Rectal smooth muscle tissue (tissue), 1 donor: ENCODE results near the gene COL26A1.
"Not testable (repeated sequence)": the region's sequence is repeated elsewhere in the genome, so short reads cannot be mapped to it uniquely, and the experiment has no call there.

Experiments used
- H3K27ac ChIP-seq: one replicate; pipeline ENCODE4 v1.7.0; 2013; ENCODE audit warnings: low read depth, low read length, inconsistent platforms
- H3K27me3 ChIP-seq: one replicate; pipeline ENCODE4 v1.7.0; 2013; ENCODE audit warnings: low read length; ENCODE audit not compliant: control insufficient read depth, insufficient read depth
- H3K36me3 ChIP-seq: one replicate; pipeline ENCODE4 v1.7.0; 2013; ENCODE audit warnings: low read length; ENCODE audit not compliant: control insufficient read depth, insufficient read depth
- H3K4me1 ChIP-seq: one replicate; pipeline ENCODE4 v1.7.0; 2013; ENCODE audit warnings: low read length; ENCODE audit not compliant: control insufficient read depth, insufficient read depth
- H3K4me3 ChIP-seq: one replicate; pipeline ENCODE4 v1.7.0; 2013; ENCODE audit warnings: low read length
- H3K9ac ChIP-seq: one replicate; pipeline ENCODE4 v1.7.0; 2013; ENCODE audit warnings: low read length

The COL26A1 gene

GRCh38 chr7:101362334-101363195, at the start of gene COL26A1:
Gene COL26A1, plus strand, starts transcription at chr7:101362875. Its CDS starts 158 bp downstream, at chr7:101363033.
- Histone ChIP-seq H3K9ac (no peak within 1 kb of the TSS), H3K4me3 (peak within 1 kb of the TSS; percentile 60), H3K27me3 (peaks cover 3% of the 10 kb centered on the region), H3K4me1 (no peaks in the 10 kb centered on the region), H3K36me3 (no peaks in the 10 kb centered on the region), H3K27ac (no peak within 1 kb of the TSS)

- Histone ChIP-seq H3K4me3 (no peak overlapping the region), H3K9ac (no peak overlapping the region), H3K36me3 (peaks cover 4% of the 10 kb centered on the region), H3K4me1 (no peaks in the 10 kb centered on the region), H3K27ac (no peak overlapping the region), H3K27me3 (no peaks in the 10 kb centered on the region)
These were observed 47.3 kb upstream of the COL26A1 start for GRCh38 chr7:101315336-101315735.

- H3K27ac ChIP-seq, result no peak overlapping the region
- H3K4me1 ChIP-seq, result no peaks in the 10 kb centered on the region
- peaks cover 4% of the 10 kb centered on the region for H3K36me3 ChIP-seq
- no peak overlapping the region for H3K9ac ChIP-seq
- no peaks in the 10 kb centered on the region for H3K27me3 ChIP-seq
- no peak overlapping the region for H3K4me3 ChIP-seq
These were observed 43.3 kb upstream of the COL26A1 start for GRCh38 chr7:101319401-101319800.

- Histone ChIP-seq H3K9ac (peak within 1 kb of the TSS; percentile 30), H3K27ac (peak within 1 kb of the TSS; percentile 74), H3K36me3 (no peaks in the 10 kb centered on the region), H3K4me3 (peak within 1 kb of the TSS; percentile 91), H3K27me3 (no peaks in the 10 kb centered on the region), H3K4me1 (no peaks in the 10 kb centered on the region)
These were observed 40.9 kb upstream of the COL26A1 start, which contains the start of gene IFT22 for GRCh38 chr7:101321491-101322401. Gene IFT22, minus strand, starts transcription at chr7:101321812. Its CDS starts 103 bp downstream, at chr7:101321709.

- Histone ChIP-seq H3K9ac (no peak overlapping the region), H3K4me3 (no peak overlapping the region), H3K27ac (no peak overlapping the region), H3K27me3 (no peaks in the 10 kb centered on the region), H3K4me1 (no peaks in the 10 kb centered on the region), H3K36me3 (no peaks in the 10 kb centered on the region)
These were observed 34.5 kb upstream of the COL26A1 start for GRCh38 chr7:101328159-101328558.

GRCh38 chr7:101330011-101330484, 32.6 kb upstream of the COL26A1 start:
- Histone ChIP-seq H3K27ac (no peak overlapping the region), H3K4me1 (no peaks in the 10 kb centered on the region), H3K9ac (no peak overlapping the region), H3K4me3 (no peak overlapping the region), H3K27me3 (no peaks in the 10 kb centered on the region), H3K36me3 (peaks cover 2% of the 10 kb centered on the region)

- H3K4me3 ChIP-seq, result no peak overlapping the region
- H3K36me3 ChIP-seq, result peaks cover 2% of the 10 kb centered on the region
- no peak overlapping the region for H3K9ac ChIP-seq
- H3K27me3 ChIP-seq, result no peaks in the 10 kb centered on the region
- no peak overlapping the region for H3K27ac ChIP-seq
- H3K4me1 ChIP-seq, result no peaks in the 10 kb centered on the region
These were observed 30.6 kb upstream of the COL26A1 start for GRCh38 chr7:101332026-101332425.

- Histone ChIP-seq H3K4me3 (no peak overlapping the region), H3K9ac (no peak overlapping the region), H3K27me3 (no peaks in the 10 kb centered on the region), H3K27ac (no peak overlapping the region), H3K4me1 (no peaks in the 10 kb centered on the region), H3K36me3 (peaks cover 2% of the 10 kb centered on the region)
These were observed 28.8 kb upstream of the COL26A1 start for GRCh38 chr7:101333912-101334311.

GRCh38 chr7:101340379-101340778, 22.3 kb upstream of the COL26A1 start:
- H3K36me3 ChIP-seq, result no peaks in the 10 kb centered on the region
- no peaks in the 10 kb centered on the region for H3K4me1 ChIP-seq
- H3K4me3 ChIP-seq, result no peak overlapping the region
- H3K27me3 ChIP-seq, result no peaks in the 10 kb centered on the region
- no peak overlapping the region for H3K9ac ChIP-seq
- no peak overlapping the region for H3K27ac ChIP-seq

- no peaks in the 10 kb centered on the region for H3K36me3 ChIP-seq
- no peak overlapping the region for H3K4me3 ChIP-seq
- no peaks in the 10 kb centered on the region for H3K27me3 ChIP-seq
- H3K27ac ChIP-seq, result no peak overlapping the region
- H3K4me1 ChIP-seq, result no peaks in the 10 kb centered on the region
- H3K9ac ChIP-seq, result no peak overlapping the region
These were observed 19.8 kb upstream of the COL26A1 start for GRCh38 chr7:101342892-101343291.

- Histone ChIP-seq H3K4me3 (no peak overlapping the region), H3K4me1 (no peaks in the 10 kb centered on the region), H3K27me3 (no peaks in the 10 kb centered on the region), H3K27ac (no peak overlapping the region), H3K36me3 (no peaks in the 10 kb centered on the region), H3K9ac (no peak overlapping the region)
These were observed 15.2 kb upstream of the COL26A1 start for GRCh38 chr7:101347477-101347876.

- H3K27me3 ChIP-seq, H3K4me1 ChIP-seq, H3K36me3 ChIP-seq, H3K9ac ChIP-seq, H3K4me3 ChIP-seq, H3K27ac ChIP-seq: not testable (repeated sequence)
These were observed 14.1 kb upstream of the COL26A1 start for GRCh38 chr7:101348456-101349067.
